ENCODE results near the gene OCEL1. TPM values are rescaled to one million over a fixed set of nuclear protein-coding genes. Genes with fewer than 3 reads are reported as not detected.
A peak's percentile ranks its signal among the peaks of the same experiment; 100 is the strongest.

OCEL1 gene
- total RNA-seq, 1 donor = 3.3 TPM

- TF ChIP-seq, protein P1, sequence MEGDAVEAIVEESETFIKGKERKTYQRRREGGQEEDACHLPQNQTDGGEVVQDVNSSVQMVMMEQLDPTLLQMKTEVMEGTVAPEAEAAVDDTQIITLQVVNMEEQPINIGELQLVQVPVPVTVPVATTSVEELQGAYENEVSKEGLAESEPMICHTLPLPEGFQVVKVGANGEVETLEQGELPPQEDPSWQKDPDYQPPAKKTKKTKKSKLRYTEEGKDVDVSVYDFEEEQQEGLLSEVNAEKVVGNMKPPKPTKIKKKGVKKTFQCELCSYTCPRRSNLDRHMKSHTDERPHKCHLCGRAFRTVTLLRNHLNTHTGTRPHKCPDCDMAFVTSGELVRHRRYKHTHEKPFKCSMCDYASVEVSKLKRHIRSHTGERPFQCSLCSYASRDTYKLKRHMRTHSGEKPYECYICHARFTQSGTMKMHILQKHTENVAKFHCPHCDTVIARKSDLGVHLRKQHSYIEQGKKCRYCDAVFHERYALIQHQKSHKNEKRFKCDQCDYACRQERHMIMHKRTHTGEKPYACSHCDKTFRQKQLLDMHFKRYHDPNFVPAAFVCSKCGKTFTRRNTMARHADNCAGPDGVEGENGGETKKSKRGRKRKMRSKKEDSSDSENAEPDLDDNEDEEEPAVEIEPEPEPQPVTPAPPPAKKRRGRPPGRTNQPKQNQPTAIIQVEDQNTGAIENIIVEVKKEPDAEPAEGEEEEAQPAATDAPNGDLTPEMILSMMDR (IDR thresholded peaks at IDR 0.05; ENCODE audit: extremely low read depth, low read depth, low read length) = no peak
- H3K4me1 ChIP-seq (ENCODE audit: insufficient read depth, low read length) = no peaks in the 10 kb centered on the region
- H3K36me3 ChIP-seq (ENCODE audit: insufficient read depth, low read length) = peaks cover 75% of the 10 kb centered on the region
Measured at GRCh38 chr19:17197666-17198065, 28.4 kb upstream of the OCEL1 start.

DNA sequence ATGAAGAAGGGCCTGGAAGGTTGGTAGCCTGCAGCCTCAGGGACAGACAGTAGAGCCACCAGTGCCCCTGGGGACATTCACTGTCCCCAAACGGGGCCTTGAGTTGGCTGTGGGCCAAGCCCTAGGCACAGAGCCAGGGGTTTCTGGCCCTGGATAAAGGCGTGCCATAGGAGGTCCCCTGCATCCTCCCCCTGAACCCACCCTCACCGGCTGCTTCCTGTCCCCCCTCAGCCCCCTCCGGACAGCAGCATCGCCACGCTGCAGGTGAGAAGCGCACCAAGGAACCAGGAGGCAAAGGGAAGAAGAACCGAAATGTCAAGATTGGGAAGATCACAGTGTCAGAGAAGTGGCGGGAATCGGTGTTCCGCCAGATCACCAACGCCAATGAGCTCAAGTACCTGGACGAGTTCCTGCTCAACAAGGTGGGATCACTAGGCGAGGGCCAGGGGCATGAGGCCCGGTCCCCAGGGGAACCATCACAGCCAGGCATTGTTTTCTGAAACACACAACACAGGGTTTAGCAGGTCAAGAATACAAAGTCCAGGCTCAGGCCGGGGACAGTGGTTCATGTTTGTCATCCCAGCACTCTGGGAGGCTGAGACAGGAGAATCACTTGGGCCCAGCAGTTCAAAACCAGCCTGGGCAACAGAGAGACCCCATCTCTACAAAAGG is 25.5 kb upstream of the OCEL1 start:
- Histone ChIP-seq H2AFZ (ENCODE audit: low read length) (no peak overlapping the region), H3K79me2 (ENCODE audit: insufficient read depth, low read length) (no peaks in the 10 kb centered on the region), H3K9me3 (ENCODE audit: low read depth, low read length) (no peaks in the 10 kb centered on the region), H3K27ac (ENCODE audit: low read depth, low read length) (no peak overlapping the region), H3K27me3 (ENCODE audit: insufficient read depth, low read length) (no peaks in the 10 kb centered on the region), H3K4me1 (ENCODE audit: insufficient read depth, low read length) (no peaks in the 10 kb centered on the region), H3K4me3 (ENCODE audit: insufficient read depth, low read length) (no peak overlapping the region), H3K4me2 (ENCODE audit: insufficient read depth, low read length) (no peak overlapping the region), H4K20me1 (ENCODE audit: insufficient read depth, low read length) (peaks cover 6% of the 10 kb centered on the region), H3K36me3 (ENCODE audit: insufficient read depth, low read length) (peaks cover 71% of the 10 kb centered on the region)
- peak; percentile 71 for DNase-seq (ENCODE audit: insufficient read length, low spot score, missing footprints)
- TF ChIP-seq, protein P1 (IDR thresholded peaks at IDR 0.05; ENCODE audit: extremely low read depth, low read depth, low read length) = no peak

More at GRCh38 chr19:17197666-17198065, 28.4 kb upstream of the OCEL1 start:
- peaks cover 6% of the 10 kb centered on the region for H4K20me1 ChIP-seq (ENCODE audit: insufficient read depth, low read length)
- no peak overlapping the region for H3K27ac ChIP-seq (ENCODE audit: low read depth, low read length)
- H3K4me2 ChIP-seq (ENCODE audit: insufficient read depth, low read length) = no peak overlapping the region
- H3K4me3 ChIP-seq (ENCODE audit: insufficient read depth, low read length) = no peak overlapping the region
- DNase-seq (ENCODE audit: insufficient read length, low spot score, missing footprints) = peak; percentile 61
- no peaks in the 10 kb centered on the region for H3K9me3 ChIP-seq (ENCODE audit: low read depth, low read length)
- H2AFZ ChIP-seq (ENCODE audit: low read length) = no peak overlapping the region
- H3K79me2 ChIP-seq (ENCODE audit: insufficient read depth, low read length) = no peaks in the 10 kb centered on the region
- H3K27me3 ChIP-seq (ENCODE audit: insufficient read depth, low read length) = no peaks in the 10 kb centered on the region

GRCh38 chr19:17202249-17202648 is 23.8 kb upstream of the OCEL1 start:
- H3K4me2 ChIP-seq (ENCODE audit: insufficient read depth, low read length) = no peak overlapping the region
- no peaks in the 10 kb centered on the region for H3K79me2 ChIP-seq (ENCODE audit: insufficient read depth, low read length)
- peak; percentile 93 for DNase-seq (ENCODE audit: insufficient read length, low spot score, missing footprints)
- no peaks in the 10 kb centered on the region for H3K4me1 ChIP-seq (ENCODE audit: insufficient read depth, low read length)
- TF ChIP-seq, protein P1 (IDR thresholded peaks at IDR 0.05; ENCODE audit: extremely low read depth, low read depth, low read length) = no peak
- H3K36me3 ChIP-seq (ENCODE audit: insufficient read depth, low read length) = peaks cover 83% of the 10 kb centered on the region
- no peak overlapping the region for H3K4me3 ChIP-seq (ENCODE audit: insufficient read depth, low read length)
- H4K20me1 ChIP-seq (ENCODE audit: insufficient read depth, low read length) = peaks cover 6% of the 10 kb centered on the region
- no peak overlapping the region for H2AFZ ChIP-seq (ENCODE audit: low read length)
- no peaks in the 10 kb centered on the region for H3K9me3 ChIP-seq (ENCODE audit: low read depth, low read length)
- no peak overlapping the region for H3K27ac ChIP-seq (ENCODE audit: low read depth, low read length)
- no peaks in the 10 kb centered on the region for H3K27me3 ChIP-seq (ENCODE audit: insufficient read depth, low read length)

DNA sequence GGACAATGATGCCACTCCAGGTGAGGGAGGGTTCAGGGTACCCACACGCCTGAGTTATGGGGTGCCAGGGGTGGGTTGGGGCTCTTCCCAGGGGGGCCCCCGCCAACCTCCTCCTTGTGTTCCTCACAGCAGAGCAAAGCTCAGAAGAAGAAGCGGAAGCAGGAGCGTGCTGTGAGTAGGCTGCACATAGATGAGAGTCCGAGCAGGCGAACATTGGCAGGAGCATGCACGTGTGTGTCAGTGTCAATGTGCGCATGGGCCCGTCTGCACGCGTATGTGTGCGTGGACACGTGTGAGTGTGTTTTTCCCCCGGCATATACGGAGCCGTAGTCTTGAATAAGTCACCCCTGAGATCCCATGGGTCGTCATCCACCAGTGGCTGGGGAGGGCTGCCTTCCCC is 23.3 kb upstream of the OCEL1 start:
- Histone ChIP-seq H3K4me2 (ENCODE audit: insufficient read depth, low read length) (no peak overlapping the region), H2AFZ (ENCODE audit: low read length) (no peak overlapping the region), H3K27ac (ENCODE audit: low read depth, low read length) (no peak overlapping the region), H3K36me3 (ENCODE audit: insufficient read depth, low read length) (peaks cover 79% of the 10 kb centered on the region), H4K20me1 (ENCODE audit: insufficient read depth, low read length) (peaks cover 6% of the 10 kb centered on the region), H3K79me2 (ENCODE audit: insufficient read depth, low read length) (no peaks in the 10 kb centered on the region), H3K9me3 (ENCODE audit: low read depth, low read length) (no peaks in the 10 kb centered on the region), H3K4me1 (ENCODE audit: insufficient read depth, low read length) (no peaks in the 10 kb centered on the region), H3K4me3 (ENCODE audit: insufficient read depth, low read length) (no peak overlapping the region), H3K27me3 (ENCODE audit: insufficient read depth, low read length) (no peaks in the 10 kb centered on the region)
- peak; percentile 50 for DNase-seq (ENCODE audit: insufficient read length, low spot score, missing footprints)
- TF ChIP-seq, protein P1 (IDR thresholded peaks at IDR 0.05; ENCODE audit: extremely low read depth, low read depth, low read length) = no peak
